GM18508 (cell line): Measurements from ENCODE around the gene PRKG1.

ENCODE experiments used
- ATAC-seq: cut with Tn5 transposase; IDR thresholded peaks from one replicate; pipeline ENCODE4 v1.9.1; 2021; ENCODE audit warnings: moderate number of reproducible peaks; ENCODE audit not compliant: insufficient read depth, unreplicated experiment

PRKG1 gene

GRCh38 chr10:51760864-51761640, 686.8 kb downstream of the PRKG1 start:
- no peak for ATAC-seq

- no peak for ATAC-seq
Measured at GRCh38 chr10:51763746-51764145, 689.5 kb downstream of the PRKG1 start.

GRCh38 chr10:51765284-51765971, 691.1 kb downstream of the PRKG1 start:
- no peak for ATAC-seq

- no peak for ATAC-seq
Measured at GRCh38 chr10:51766423-51767102, 692.3 kb downstream of the PRKG1 start.

- ATAC-seq = no peak
Measured at GRCh38 chr10:51767103-51767763, 692.9 kb downstream of the PRKG1 start.

GRCh38 chr10:51768886-51769465, 694.7 kb downstream of the PRKG1 start:
- no peak for ATAC-seq

- ATAC-seq = no peak
Measured at GRCh38 chr10:51770709-51771108, 696.4 kb downstream of the PRKG1 start.

GRCh38 chr10:51772387-51772786, 698.1 kb downstream of the PRKG1 start:
- ATAC-seq = no peak

- no peak for ATAC-seq
Measured at GRCh38 chr10:51773681-51774080, 699.4 kb downstream of the PRKG1 start.

GRCh38 chr10:51783941-51784340, 709.7 kb downstream of the PRKG1 start:
- ATAC-seq = no peak

- ATAC-seq = no peak
Measured at GRCh38 chr10:51786016-51786683, 711.9 kb downstream of the PRKG1 start.

- no peak for ATAC-seq
Measured at GRCh38 chr10:51786684-51787035, 712.4 kb downstream of the PRKG1 start.

GRCh38 chr10:51788273-51788672, 714.0 kb downstream of the PRKG1 start:
- no peak for ATAC-seq

GRCh38 chr10:51789118-51789517, 714.8 kb downstream of the PRKG1 start:
- ATAC-seq = no peak

- ATAC-seq = no peak
Measured at GRCh38 chr10:51789903-51790302, 715.6 kb downstream of the PRKG1 start.

GRCh38 chr10:51792678-51793077, 718.4 kb downstream of the PRKG1 start:
- no peak for ATAC-seq

- no peak for ATAC-seq
Measured at GRCh38 chr10:51800121-51800520, 725.8 kb downstream of the PRKG1 start.

- ATAC-seq = no peak
Measured at GRCh38 chr10:51800725-51801424, 726.6 kb downstream of the PRKG1 start.

- ATAC-seq = no peak
Measured at GRCh38 chr10:51802030-51802429, 727.7 kb downstream of the PRKG1 start.
